HUDEP-2 (cell line): ENCODE results near the gene GOLGA8Q.
"Not testable (repeated sequence)": the region's sequence is repeated elsewhere in the genome, so short reads cannot be mapped to it uniquely, and the experiment has no call there.

Experiments
- DNase-seq, 76 experiments: peaks; one replicate each; lab custom pipeline; 2025; ENCODE audit not compliant: unreplicated experiment in 76 of 76; lab: John Stamatoyannopoulos, UW

The GOLGA8Q gene, protein sequence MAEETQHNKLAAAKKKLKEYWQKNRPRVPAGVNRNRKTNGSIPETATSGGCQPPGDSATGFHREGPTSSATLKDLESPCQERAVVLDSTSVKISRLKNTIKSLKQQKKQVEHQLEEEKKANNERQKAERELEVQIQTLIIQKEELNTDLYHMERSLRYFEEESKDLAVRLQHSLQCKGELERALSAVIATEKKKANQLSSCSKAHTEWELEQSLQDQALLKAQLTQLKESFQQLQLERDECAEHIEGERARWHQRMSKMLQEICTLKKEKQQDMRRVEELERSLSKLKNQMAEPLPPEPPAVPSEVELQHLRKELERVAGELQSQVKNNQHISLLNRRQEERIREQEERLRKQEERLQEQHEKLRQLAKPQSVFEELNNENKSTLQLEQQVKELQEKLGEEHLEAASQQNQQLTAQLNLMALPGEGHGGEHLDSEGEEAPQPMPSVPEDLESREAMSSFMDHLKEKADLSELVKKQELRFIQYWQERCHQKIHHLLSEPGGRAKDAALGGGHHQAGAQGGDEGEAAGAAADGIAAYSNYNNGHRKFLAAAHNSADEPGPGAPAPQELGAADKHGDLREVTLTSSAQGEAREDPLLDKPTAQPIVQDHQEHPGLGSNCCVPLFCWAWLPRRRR

DNA sequence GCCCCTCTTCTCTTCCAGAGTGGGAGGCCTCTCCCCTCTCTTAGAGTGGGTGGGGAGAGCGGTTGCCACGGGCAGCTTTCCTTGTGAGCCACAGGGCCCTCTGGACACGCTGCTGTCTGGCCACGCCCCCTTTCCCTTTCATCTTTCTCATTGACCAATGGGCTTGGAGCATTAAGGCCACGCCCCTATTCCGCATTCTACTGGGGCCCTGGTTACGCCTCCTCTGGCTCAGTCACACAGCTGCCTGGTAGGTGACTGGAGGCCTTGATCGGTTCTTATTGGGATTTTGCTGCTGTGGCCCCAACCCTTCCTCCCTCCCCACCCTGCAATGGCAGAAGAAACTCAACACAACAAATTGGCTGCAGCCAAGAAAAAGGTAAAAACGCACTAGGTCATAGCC is at the start of gene GOLGA8Q:
Gene GOLGA8Q (plus strand): TSS at position 301 of the 400 bp plus-strand sequence. CDS start 28 bp downstream, at position 329.
- DNase-seq, result not testable (repeated sequence)

DNA sequence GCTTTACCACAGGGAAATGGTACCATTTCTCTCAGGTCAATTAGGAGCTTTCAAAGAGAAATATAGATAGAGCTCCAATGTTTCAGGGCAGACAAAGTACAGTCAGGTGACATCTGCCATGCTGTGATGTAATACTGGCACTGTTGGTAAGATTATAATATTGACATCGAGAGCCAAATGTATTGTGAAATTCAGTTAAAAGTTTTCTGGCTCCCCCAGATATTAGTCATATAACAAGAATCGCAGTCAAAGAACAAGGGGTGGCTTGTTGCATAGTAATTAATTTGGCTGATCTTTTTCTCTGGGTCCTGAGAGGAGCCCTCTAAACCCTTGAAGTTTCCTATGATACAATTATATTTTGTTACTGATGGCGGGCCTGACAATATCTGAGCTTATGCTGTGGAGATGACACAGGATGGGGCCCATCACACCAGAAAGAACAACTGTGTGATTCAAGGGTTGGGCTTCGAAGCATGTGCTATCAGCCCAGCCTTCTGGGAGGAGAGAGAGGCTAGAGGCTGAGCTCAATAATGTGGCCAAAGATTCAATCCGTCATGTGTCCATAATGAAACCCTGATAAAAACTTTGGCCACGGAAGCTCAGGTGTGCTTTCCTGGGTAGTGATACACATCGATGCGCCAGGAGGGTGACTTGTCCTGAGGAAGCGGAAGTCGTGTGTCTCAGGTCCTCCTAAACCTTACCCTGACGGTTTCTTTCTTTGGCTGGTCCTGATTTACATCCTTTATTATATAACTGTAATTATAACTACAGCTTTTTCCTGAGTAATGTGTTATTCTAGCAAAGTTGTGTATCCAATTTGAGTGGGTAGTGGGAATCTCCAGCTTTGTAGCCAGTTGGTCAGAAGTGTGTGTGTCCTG is 48.7 kb upstream of the GOLGA8Q start:
- not testable (repeated sequence) for DNase-seq

DNA sequence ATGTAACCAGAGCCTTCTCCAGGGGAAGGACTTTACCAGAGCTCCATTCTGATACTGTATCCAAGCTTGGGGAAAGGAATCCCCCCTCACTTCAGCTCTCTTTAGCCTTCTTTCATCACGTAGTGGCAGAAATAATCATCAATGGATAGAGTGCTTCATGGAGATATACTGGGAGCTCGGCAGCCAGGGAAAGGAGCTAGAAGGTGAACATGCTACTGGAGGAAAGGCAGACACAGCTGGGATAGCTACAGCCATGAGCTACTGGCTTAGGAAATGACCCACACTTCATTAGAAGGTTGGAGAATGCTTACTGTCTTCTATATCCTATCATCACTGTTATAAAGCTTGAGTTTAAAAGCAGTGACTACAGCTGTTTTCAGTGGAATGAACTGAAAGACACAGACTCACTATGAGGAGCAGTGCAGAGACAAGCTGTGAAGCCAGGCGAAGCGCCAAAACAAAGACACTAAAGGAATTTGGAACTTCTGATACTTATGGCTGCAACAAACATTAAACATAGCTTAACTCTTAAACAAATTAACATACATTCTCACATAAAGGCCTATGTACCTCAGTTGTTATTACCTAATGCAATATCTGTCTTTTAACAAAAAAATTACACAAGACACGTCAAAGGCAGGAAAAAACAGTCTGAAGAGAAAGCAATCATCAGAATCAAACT is 47.5 kb upstream of the GOLGA8Q start:
- DNase-seq, result not testable (repeated sequence)

DNA sequence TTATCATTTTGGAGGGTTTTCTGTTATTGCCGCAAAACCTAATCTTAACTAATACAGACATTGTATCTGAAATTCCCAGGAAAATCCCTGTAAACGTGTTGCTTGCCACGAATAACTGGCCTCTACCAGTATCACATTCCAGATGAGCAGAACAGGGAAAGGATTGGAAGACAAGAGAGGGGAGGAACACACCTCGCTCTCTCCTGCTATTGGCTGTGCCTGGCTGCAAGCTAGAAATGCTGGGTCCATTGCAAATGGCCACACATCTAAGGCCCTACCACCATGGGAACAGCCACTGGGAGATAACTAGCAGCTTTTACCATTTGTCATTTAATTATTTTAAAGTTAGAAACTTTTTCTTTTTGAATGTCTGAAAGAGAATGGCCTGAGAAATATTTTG is 37.3 kb upstream of the GOLGA8Q start:
- not testable (repeated sequence) for DNase-seq

DNA sequence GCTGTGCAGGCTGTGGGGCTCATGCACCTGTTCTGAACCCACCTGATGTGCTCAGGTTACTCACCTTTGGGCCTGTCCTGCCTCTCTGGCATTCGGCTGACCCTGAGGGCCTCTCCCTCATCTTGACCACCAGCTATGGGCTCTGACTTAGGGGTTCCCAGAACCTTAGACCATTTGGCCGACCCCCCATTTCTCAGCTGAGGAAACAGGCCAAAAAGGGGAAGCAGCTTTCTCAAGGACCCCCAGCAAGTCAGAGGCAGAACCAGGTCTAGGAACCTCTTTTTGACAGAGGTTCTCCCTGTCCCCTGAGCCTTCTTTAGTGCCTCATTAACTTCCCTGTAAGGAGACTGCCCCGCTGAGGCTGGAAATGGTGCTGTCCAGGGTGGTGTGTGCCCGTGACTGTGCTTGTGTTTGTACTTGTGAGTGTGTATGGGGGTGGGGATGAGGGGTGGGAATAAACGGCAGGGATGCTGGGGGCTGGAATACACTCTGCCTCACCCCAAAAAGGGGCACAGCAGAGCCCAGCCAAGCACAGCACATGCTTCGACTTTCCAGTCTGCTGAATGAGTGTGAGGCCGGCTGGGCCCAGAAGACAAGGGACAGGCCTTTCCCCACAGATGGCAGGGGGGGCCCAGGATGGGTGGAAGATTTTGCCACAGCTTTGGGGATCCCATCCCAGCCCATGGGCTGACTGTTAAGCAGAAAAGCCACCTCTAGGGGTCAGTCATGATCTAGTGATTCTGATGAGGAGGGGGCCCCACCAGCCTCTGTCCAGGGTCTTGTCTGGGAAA is 28.2 kb upstream of the GOLGA8Q start:
- DNase-seq, result not testable (repeated sequence)

DNA sequence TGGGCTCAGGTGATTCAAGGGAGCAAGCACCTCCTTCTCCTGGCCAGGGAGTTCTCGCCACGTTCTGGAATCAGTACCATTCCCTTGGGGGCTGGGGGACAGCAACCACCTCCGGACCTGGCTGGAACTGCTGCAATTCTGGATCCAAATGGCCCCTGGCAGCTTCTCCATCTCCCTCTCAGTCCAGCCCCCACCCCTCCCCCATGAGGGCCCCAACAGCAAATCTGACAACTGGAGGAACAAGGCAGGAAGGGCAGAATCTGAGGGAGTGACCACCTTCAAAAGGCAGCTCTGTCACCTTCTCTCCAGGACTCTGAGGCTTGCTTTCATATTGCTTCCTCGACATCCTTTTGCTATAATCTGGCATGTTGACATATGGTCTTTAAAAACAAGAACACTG is 25.9 kb upstream of the GOLGA8Q start:
- DNase-seq, result not testable (repeated sequence)

DNA sequence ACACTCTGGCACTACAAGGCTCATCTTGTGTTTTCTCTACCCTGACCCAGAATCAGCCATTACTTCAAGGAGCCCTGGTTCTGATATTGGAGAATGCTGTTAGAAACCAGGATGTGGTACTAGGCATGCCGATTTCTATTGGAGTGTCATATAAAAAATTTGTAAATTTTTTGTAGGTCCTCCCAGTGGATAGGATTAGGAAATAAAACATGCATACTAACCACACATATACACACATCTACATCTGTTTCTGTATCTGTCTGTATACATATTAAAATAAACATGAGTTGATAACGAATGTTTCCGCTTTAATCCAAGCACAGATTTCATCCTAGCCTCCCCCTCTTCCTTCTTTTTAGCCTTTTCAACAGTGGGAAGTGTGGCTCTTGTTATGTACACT is 22.8 kb upstream of the GOLGA8Q start:
- not testable (repeated sequence) for DNase-seq

DNA sequence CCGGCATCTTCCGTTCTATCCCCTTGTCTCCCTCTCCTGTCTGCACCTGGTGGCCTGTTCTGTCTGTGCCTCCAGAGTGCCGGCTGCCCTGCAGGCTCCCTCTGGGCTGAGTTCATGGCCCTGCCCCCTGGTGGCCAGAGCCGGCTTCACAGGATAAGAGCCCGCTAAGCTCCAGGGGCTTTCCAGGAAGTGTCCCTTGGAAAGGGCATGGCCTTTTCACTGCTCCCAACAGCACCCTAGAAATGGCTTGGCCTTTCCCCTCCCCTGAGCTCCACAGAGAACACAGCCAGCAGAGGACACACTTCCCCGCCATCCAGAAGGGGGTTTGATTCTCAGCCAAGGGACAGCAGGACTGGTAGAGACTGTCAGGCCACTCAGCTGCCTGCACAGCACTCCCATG is 15.1 kb downstream of the GOLGA8Q start:
- DNase-seq, result not testable (repeated sequence)

DNA sequence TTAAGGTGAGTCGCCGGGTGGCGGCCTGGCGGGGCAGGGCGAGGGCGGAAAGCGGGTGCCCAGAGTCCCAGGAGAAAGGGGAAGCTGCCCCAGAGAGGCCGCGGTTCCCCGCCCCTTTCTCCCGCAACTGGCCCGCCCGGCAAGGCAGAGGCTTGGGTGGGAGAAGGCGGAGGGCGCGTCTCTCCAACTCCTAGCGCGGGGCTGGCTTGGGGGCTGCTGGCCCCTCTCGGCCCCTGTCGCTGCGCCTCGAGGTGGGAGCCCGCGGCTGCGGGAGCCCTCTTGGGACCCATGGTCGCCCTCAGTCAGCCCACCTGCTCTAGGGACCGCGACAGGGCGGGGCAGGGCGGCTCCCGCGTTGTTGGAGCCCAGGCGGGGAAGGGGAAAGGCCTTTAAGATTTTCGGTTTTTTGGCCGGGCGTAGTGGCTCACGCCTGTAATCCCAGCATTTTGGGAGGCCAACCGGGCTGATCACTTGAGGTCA is 21.2 kb downstream of the GOLGA8Q start:
- not testable (repeated sequence) for DNase-seq

DNA sequence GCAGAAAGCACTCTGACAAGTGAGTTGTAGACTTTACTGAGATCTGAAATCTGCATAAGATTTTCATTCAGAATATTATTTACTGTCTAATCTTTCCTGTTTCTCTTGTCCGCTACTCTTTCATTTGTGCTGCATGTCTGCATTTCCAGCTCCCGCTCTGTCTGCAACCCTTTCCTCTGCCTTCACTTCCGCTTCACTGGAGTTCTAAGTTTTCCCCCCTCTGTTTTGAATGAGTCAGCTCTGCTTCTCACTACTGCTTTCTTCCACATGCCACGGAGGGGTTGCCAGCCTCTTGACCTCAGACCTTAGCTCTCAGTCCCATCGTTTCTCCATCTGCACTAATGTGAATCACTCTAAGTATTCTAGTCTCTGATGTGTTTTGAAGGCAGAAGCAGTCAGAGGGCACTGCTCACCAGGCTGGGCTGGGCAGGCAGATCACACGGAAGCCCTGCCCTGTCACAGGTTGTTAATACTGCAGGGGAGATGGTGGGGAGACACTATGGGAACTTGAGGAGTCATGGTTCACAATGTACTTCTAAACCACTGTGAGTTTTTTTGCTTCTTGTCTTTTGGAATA is 27.6 kb downstream of the GOLGA8Q start:
- not testable (repeated sequence) for DNase-seq

DNA sequence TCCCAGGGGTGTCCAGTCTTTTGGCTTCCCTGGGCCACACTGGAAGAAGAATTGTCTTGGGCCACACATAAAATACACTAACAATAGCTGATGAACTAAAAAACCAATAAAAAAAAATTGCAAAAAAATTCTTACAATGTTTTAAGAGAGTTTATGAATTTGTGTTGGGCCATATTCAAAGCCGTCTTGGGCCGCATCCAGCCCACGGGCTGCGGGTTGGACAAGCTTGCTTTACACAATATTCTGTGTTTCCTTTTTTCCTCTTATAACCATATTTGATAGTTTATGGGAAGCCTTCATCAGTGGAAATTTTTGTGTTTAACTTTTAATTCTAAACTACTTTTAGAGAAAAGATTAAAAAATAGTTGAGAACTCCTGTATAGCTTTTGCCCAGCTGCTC is 28.9 kb downstream of the GOLGA8Q start:
- DNase-seq, result not testable (repeated sequence)

DNA sequence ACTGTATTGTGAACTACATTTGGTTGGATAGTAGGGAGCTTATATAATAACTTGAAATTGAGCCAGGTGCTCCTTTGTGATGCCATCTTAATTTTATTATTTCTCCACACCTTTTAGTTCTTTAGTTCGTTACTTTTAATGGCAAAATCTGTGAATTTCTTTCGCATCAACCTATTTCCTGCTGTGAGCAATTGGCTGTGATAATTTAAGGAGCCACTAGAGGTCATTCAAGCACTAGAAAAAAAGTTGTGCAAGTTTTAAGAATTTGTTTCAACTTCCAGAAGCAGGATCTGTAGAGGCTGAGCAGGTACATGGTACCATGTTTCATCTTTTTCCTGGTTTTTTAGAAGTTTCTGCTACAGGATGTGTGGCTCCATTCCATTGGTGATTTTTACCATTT is 47.1 kb downstream of the GOLGA8Q start:
- DNase-seq, result not testable (repeated sequence)

DNA sequence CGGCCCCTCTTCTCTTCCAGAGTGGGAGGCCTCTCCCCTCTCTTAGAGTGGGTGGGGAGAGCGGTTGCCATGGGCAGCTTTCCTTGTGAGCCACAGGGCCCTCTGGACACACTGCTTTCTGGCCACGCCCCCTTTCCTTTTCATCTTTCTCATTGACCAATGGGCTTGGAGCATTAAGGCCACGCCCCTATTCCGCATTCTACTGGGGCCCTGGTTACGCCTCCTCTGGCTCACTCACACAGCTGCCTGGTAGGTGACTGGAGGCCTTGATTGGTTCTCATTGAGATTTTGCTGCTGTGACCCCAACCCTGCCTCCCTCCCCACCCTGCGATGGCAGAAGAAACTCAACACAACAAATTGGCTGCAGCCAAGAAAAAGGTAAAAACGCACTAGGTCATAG is 51.9 kb downstream of the GOLGA8Q start, which contains the start of gene GOLGA8H:
Gene GOLGA8H (plus strand): TSS at position 233 of the 400 bp plus-strand sequence. CDS start 98 bp downstream, at position 331.
- DNase-seq, result not testable (repeated sequence)
